Neural cell (in vitro differentiated cells): ENCODE data around the gene SLC44A1. TPM values are rescaled to one million over a fixed set of nuclear protein-coding genes. Genes with fewer than 3 reads are reported as not detected.

Experiments used
- H2AFZ ChIP-seq: fragments of 200-600, 300-800 bp; sonication (generic), shearing (Covaris generic); 2 replicates; pipeline ENCODE4 v1.6.0; 2014; ENCODE audit warnings: low read depth, mild to moderate bottlenecking, antibody characterized with exemption, low read length, moderate library complexity
- H3F3A ChIP-seq: fragments of 200-600 bp; shearing (Covaris generic); 2 replicates; pipeline ENCODE4 v1.6.1; 2016; ENCODE audit warnings: mild to moderate bottlenecking, moderate library complexity, mixed read lengths, antibody characterized with exemption, low read length; ENCODE audit not compliant: insufficient read depth, poor library complexity, severe bottlenecking
- H3K27ac ChIP-seq: fragments of 200-600, 300-800 bp; sonication (generic), shearing (Covaris generic); 2 replicates; pipeline ENCODE4 v1.5.1; 2014; ENCODE audit warnings: mild to moderate bottlenecking, low read length, moderate library complexity
- H3K27me3 ChIP-seq: fragments of 300-800, 200-600 bp; sonication (generic), shearing (Covaris generic); 2 replicates; pipeline ENCODE4 v1.6.0; 2014; ENCODE audit warnings: mild to moderate bottlenecking, low read depth, low read length, moderate library complexity; ENCODE audit not compliant: insufficient read depth
- H3K36me3 ChIP-seq: fragments of 300-800, 200-600 bp; sonication (generic), shearing (Covaris generic); 2 replicates; pipeline ENCODE4 v1.5.1; 2014; ENCODE audit warnings: mild to moderate bottlenecking, antibody characterized with exemption, low read length, moderate library complexity; ENCODE audit not compliant: insufficient read depth
- H3K4me2 ChIP-seq: fragments of 300-800, 200-600 bp; sonication (generic), shearing (Covaris generic); 2 replicates; pipeline ENCODE4 v1.6.0; 2014; ENCODE audit warnings: mild to moderate bottlenecking, low read length
- H3K4me3 ChIP-seq: fragments of 300-800, 200-600 bp; sonication (generic), shearing (Covaris generic); 2 replicates; pipeline ENCODE4 v1.5.1; 2014; ENCODE audit warnings: mild to moderate bottlenecking, low read length, moderate library complexity
- H3K79me2 ChIP-seq: fragments of 200-600 bp; shearing (Covaris generic); replicated peaks from 2 replicates; pipeline ENCODE4 v1.6.0; 2014; ENCODE audit warnings: mild to moderate bottlenecking, low read length, moderate library complexity; ENCODE audit not compliant: insufficient read depth
- H3K9ac ChIP-seq: fragments of 300-800, 200-600 bp; sonication (generic), shearing (Covaris generic); 2 replicates; pipeline ENCODE4 v1.6.1; 2016; ENCODE audit warnings: mild to moderate bottlenecking, low read length, mixed read lengths
- H3K9me2 ChIP-seq: fragments of 200-600 bp; shearing (Covaris generic); 2 replicates; pipeline ENCODE4 v1.6.1; 2016; ENCODE audit warnings: mild to moderate bottlenecking, low read length, mixed read lengths; ENCODE audit not compliant: insufficient read depth
- H3K9me3 ChIP-seq: fragments of 200-600, 300-800 bp; sonication (generic), shearing (Covaris generic); 2 replicates; pipeline ENCODE4 v1.6.1; 2016; ENCODE audit warnings: mild to moderate bottlenecking, mixed run types, low read length, moderate library complexity, mixed read lengths
- H4K20me1 ChIP-seq: fragments of 200-600 bp; shearing (Covaris generic); 2 replicates; pipeline ENCODE4 v1.6.1; 2016; ENCODE audit warnings: mild to moderate bottlenecking, mixed run types; ENCODE audit not compliant: insufficient read depth
- CTCF ChIP-seq: fragments of 450-650 bp; IDR thresholded peaks from 2 replicates; pipeline ENCODE4 v1.5.1; 2014; ENCODE audit warnings: antibody characterized with exemption, mild to moderate bottlenecking, moderate library complexity; ENCODE audit not compliant: poor library complexity, severe bottlenecking
- EP300 ChIP-seq: fragments of 450-650 bp; conservative IDR thresholded peaks from 2 replicates; pipeline ENCODE4 v1.6.1; 2014; ENCODE audit warnings: antibody characterized with exemption, mild to moderate bottlenecking, moderate library complexity; ENCODE audit not compliant: poor library complexity, severe bottlenecking
- EZH2 ChIP-seq: fragments of 200-600, 300-800 bp; shearing (Covaris generic), sonication (generic); IDR thresholded peaks from 2 replicates; pipeline ENCODE4 v1.6.1; 2014; ENCODE audit warnings: antibody characterized with exemption, low read length, borderline replicate concordance, mild to moderate bottlenecking; ENCODE audit not compliant: insufficient read depth, poor library complexity, severe bottlenecking
- MXI1 ChIP-seq: fragments of 450-650 bp; conservative IDR thresholded peaks from 2 replicates; pipeline ENCODE4 v1.6.1; 2014; ENCODE audit warnings: antibody characterized with exemption, mild to moderate bottlenecking; ENCODE audit not compliant: poor library complexity, severe bottlenecking
- POLR2AphosphoS5 ChIP-seq: IDR thresholded peaks from 2 replicates; pipeline ENCODE4 v1.6.1; 2012
- RAD21 ChIP-seq: fragments of 450-650 bp; conservative IDR thresholded peaks from 2 replicates; pipeline ENCODE4 v1.6.1; 2014; ENCODE audit warnings: antibody characterized with exemption, mild to moderate bottlenecking, moderate library complexity
- REST ChIP-seq: IDR thresholded peaks from 2 replicates; pipeline ENCODE4 v1.6.1; 2012; ENCODE audit warnings: borderline replicate concordance
- SMC3 ChIP-seq: fragments of 450-650 bp; conservative IDR thresholded peaks from 2 replicates; pipeline ENCODE4 v1.6.1; 2014; ENCODE audit warnings: antibody characterized with exemption, mild to moderate bottlenecking, moderate library complexity; ENCODE audit not compliant: poor library complexity
- TAF1 ChIP-seq: IDR thresholded peaks from 2 replicates; pipeline ENCODE4 v1.6.1; 2012; ENCODE audit warnings: low read depth
- polyA plus RNA-seq: library from polyadenylated mRNA; depleted of rRNA; stranded (reverse); fragments of >200 nt; gene quantifications from 2 replicates; pipeline ENCODE4 v1.2.3, GENCODE V29; 2014

The SLC44A1 gene
- polyA plus RNA-seq, 1 donor from 2014 or later, result 3.9 TPM

- H3K9me2 ChIP-seq, result no peaks in the 10 kb centered on the region
- H4K20me1 ChIP-seq, result no peaks in the 10 kb centered on the region
- no peak overlapping the region for H3K4me3 ChIP-seq
- no peak overlapping the region for H3K27ac ChIP-seq
- no peak overlapping the region for H3K4me2 ChIP-seq
- H3K9ac ChIP-seq, result no peak overlapping the region
- no peaks in the 10 kb centered on the region for H3K9me3 ChIP-seq
- peaks cover 8% of the 10 kb centered on the region for H3K36me3 ChIP-seq
- H3F3A ChIP-seq, result no peaks in the 10 kb centered on the region
- H3K27me3 ChIP-seq, result no peaks in the 10 kb centered on the region
- H3K79me2 ChIP-seq, result no peaks in the 10 kb centered on the region
- TF ChIP-seq MXI1, result no peak
- TF ChIP-seq POLR2AphosphoS5, result no peak
- no peak for TF ChIP-seq REST
- no peak overlapping the region for H2AFZ ChIP-seq
Observed at GRCh38 chr9:105333076-105333475, 88.6 kb downstream of the SLC44A1 start.

GRCh38 chr9:105333811-105334210 is 89.4 kb downstream of the SLC44A1 start:
- no peak overlapping the region for H3K27ac ChIP-seq
- no peaks in the 10 kb centered on the region for H3F3A ChIP-seq
- H3K4me3 ChIP-seq, result no peak overlapping the region
- peaks cover 8% of the 10 kb centered on the region for H3K36me3 ChIP-seq
- H3K9me3 ChIP-seq, result no peaks in the 10 kb centered on the region
- no peak overlapping the region for H3K4me2 ChIP-seq
- no peak for TF ChIP-seq EZH2
- no peak for TF ChIP-seq TAF1
- no peak for TF ChIP-seq EP300
- TF ChIP-seq SMC3, result no peak
- TF ChIP-seq MXI1, result no peak
- TF ChIP-seq RAD21, result no peak
- TF ChIP-seq POLR2AphosphoS5, result no peak
- no peak for TF ChIP-seq CTCF
- TF ChIP-seq REST, result no peak
- no peaks in the 10 kb centered on the region for H3K27me3 ChIP-seq
- no peak overlapping the region for H2AFZ ChIP-seq
- no peaks in the 10 kb centered on the region for H3K9me2 ChIP-seq
- no peak overlapping the region for H3K9ac ChIP-seq
- H4K20me1 ChIP-seq, result no peaks in the 10 kb centered on the region
- no peaks in the 10 kb centered on the region for H3K79me2 ChIP-seq
